ENCODE data around the gene SOX11. TPM values are rescaled to one million over a fixed set of nuclear protein-coding genes. Genes with fewer than 3 reads are reported as not detected.

The SOX11 gene
- total RNA-seq, 1 donor from 2014 or later, result not detected

- DNase-seq (ENCODE audit: low read depth, low spot score), result no peak
Observed at GRCh38 chr2:5691221-5691984, 781 bp upstream of the SOX11 start.

DNA sequence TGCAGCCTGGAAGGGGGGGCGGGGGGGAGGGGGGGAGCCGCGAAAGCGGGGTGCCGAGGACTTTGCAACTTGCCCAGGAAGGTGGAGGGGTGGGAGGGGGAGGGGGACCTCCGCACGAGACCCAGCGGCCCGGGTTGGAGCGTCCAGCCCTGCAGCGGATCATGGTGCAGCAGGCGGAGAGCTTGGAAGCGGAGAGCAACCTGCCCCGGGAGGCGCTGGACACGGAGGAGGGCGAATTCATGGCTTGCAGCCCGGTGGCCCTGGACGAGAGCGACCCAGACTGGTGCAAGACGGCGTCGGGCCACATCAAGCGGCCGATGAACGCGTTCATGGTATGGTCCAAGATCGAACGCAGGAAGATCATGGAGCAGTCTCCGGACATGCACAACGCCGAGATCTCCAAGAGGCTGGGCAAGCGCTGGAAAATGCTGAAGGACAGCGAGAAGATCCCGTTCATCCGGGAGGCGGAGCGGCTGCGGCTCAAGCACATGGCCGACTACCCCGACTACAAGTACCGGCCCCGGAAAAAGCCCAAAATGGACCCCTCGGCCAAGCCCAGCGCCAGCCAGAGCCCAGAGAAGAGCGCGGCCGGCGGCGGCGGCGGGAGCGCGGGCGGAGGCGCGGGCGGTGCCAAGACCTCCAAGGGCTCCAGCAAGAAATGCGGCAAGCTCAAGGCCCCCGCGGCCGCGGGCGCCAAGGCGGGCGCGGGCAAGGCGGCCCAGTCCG lies 540 bp downstream of the SOX11 start:
- DNase-seq (ENCODE audit: low read depth, low spot score), result no peak

- DNase-seq (ENCODE audit: low read depth, low spot score), result no peak
Observed at GRCh38 chr2:5693287-5694201, 1.4 kb downstream of the SOX11 start.

- no peak for DNase-seq (ENCODE audit: low read depth, low spot score)
Observed at GRCh38 chr2:5694306-5694705, 2.1 kb downstream of the SOX11 start.

- DNase-seq (ENCODE audit: low read depth, low spot score), result no peak
Observed at GRCh38 chr2:5695654-5696403, 3.6 kb downstream of the SOX11 start.

- DNase-seq (ENCODE audit: low read depth, low spot score), result no peak
Observed at GRCh38 chr2:5696404-5696944, 4.3 kb downstream of the SOX11 start.

DNA sequence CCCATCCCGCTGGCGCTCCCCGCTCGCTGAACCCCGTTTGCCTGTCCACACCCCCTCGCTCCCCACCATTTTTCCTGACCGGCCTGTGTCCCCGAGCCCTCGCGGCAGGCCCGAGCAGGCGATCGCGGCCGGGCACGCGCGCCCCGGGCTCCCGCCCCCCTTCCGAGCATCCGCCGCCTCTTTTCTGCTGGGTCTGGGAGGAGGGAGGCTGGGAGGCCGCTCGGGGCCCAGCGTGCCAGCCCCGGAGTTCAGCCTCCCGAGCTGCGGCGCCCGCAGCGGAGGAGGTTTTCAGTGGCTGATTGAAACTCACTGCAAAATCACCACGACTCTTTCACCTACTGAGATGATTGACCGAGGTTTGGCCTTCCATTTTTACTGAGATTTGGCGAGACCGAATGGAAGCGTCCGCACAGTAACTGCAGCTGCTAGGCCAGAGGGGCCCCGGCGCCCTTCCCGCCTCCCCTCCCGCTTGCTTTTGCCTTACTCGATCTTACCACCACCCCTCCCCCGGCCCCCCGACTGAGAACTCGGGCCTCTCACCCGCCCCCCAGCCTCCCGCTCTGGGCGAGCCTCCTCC lies 4.8 kb downstream of the SOX11 start:
- DNase-seq (ENCODE audit: low read depth, low spot score), result no peak

GRCh38 chr2:5697562-5697961 lies 5.4 kb downstream of the SOX11 start:
- DNase-seq (ENCODE audit: low read depth, low spot score), result no peak

- no peak for DNase-seq (ENCODE audit: low read depth, low spot score)
Observed at GRCh38 chr2:5698134-5698533, 6.0 kb downstream of the SOX11 start.

DNA sequence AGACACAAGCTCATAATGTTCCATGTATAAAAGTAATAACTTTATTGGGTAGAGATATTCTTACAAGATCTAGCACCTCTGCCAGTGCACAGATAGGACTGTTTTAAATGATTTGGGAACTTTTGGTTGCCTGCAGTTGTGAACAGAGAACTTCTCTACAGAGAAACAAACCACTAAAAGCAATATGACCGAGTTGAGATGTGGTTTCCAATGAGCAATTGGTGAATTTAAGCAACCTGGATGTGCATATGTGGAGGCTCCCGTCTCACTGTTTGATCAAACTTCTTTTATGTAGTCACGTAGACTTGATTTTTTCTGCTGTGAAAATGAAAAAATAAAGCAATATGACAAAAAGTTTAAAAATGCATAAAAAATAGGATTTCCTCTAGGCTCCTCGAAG lies 7.8 kb downstream of the SOX11 start:
- no peak for DNase-seq (ENCODE audit: low read depth, low spot score)

DNA sequence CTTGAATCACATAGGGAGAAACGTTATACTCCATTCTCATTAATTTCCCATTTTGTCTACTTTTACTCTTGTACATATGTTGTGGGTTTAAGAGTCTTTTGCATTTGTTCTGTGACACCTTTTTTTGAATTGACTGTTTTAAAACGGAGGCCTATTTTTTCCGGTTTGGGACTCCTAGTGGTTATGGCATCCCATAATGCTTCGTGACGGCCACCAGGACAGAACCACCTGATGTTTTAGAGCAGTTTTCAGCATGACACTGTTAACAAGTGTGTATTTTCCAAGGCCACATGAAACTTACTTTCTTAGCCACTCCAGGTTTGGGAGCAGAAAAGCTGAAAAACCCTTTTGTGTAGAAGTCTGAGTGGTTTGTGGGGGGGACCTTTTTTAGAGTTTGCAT lies 8.4 kb downstream of the SOX11 start:
- no peak for DNase-seq (ENCODE audit: low read depth, low spot score)

DNA sequence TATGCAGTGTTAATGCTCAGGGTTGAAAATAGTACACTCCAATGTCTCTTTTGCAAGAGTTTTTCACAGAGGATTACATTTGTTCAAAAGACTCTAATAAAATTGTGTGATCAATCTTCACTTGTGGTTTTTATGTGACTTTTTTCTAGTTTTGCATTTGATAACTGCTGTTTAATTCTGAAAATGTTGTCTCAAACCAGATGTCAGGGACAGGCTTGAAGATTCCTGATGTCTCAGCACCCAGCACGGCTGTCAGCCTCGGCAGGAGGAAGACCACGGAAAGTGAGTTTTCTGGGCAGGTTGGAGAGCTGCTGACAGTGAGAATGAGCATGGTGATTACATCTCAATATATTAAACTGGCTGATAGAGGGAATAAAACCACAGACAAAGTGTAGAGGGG lies 9.1 kb downstream of the SOX11 start:
- no peak for DNase-seq (ENCODE audit: low read depth, low spot score)

DNA sequence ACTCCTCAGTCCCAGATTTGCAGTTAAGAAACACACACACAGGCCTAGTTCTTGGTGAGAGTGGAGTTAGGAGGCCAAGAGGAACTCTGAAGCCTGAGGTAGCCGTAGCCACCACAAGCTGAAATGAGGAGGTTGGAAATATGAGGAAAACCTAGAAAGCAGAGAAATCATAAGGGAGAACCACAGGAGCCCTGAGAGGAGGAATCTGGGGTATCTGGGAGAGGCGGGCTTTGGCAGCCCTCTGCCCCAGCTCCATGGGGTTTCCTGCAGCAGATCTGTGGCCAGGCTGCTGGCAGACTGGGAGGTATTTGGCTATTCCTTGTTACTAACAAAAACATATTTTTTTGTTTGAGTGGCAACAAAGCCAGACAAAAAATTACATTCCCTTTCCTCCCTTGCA lies 11.0 kb downstream of the SOX11 start:
- DNase-seq (ENCODE audit: low read depth, low spot score), result no peak

DNA sequence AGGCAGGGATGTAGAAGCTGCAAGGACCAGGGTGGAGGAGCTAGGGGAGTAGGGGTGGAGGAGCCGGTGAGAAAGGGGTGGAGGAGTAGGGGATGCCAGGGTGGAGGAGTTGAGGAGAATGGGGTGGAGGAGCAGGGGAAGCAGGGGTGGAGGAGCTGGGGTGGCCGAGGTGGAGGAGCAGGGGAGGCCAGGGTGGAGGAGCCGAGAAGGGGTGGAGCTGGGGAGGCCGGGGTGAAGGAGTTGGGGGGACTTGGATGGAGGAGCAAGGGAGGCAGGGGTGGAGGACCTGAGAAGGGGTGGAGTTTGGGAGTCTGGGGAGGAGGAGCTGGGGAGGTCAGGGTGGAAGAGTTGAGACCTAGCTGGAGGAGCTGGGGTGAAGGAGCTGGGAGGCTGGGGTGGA lies 13.3 kb downstream of the SOX11 start:
- DNase-seq (ENCODE audit: low read depth, low spot score), result no peak

DNA sequence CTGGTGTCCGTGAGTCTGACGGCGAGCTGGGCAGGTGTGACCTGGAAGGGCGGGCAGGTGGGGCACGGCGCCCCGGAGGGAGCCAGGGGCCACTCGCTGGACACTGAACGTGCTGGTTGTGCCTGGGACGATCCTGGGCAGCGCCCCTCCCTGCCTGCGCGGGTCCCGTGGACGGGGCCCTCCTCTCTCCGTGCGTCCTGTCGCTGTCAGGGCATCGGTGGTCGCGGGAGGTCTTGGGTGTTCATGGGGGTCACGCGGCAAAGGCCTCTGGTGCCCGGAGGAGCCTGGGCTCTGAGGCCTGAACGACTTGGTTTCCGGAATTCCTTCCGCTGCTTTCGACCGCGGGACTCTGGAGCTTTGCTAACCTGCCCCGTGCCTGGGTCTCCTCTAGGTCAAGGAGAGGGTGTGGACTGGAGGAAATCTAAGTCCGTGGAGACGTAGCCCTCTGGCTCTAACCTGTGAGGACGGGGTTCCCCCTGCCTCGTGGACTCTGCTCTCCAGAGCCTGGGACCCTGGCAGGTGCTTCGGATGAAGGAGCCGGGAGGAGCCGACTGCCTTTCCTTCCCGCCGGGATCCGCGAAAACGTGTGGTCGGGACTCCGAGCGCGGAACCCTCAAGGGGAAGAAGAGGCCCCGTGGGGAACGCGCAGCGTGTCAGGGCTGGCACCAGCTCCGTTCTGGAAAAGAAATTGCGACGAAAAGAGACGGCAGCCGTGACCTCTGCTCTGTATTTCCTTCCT lies 14.7 kb downstream of the SOX11 start:
- no peak for DNase-seq (ENCODE audit: low read depth, low spot score)

GRCh38 chr2:5710615-5711014 lies 18.4 kb downstream of the SOX11 start:
- DNase-seq (ENCODE audit: low read depth, low spot score), result no peak

- DNase-seq (ENCODE audit: low read depth, low spot score), result no peak
Observed at GRCh38 chr2:5713101-5713500, 20.9 kb downstream of the SOX11 start.

GRCh38 chr2:5719629-5720334 lies 27.6 kb downstream of the SOX11 start:
- no peak for DNase-seq (ENCODE audit: low read depth, low spot score)

DNA sequence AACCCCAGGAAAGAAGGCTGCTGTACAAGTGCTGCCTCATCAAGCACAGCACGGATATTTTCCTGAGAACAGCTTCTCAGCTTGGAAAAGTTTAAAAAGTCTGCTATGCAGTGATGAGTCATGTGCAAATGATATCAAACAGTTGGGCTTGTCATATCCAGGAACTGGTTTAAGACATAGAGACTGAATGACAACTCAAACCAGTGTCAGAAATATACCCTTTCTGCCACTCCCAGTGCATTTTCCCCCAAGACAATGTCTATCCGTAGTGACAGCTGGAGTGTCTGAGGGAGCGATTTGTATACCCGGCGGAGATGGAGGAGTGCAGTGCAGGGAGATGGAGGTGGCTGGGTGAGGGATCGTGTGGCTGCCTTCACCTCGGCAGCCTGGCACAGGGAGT lies 28.2 kb downstream of the SOX11 start:
- DNase-seq (ENCODE audit: low read depth, low spot score), result no peak

Data from pulmonary artery endothelial cell (primary cell).